ENCODE results near the gene MC1R.

Gene MC1R

GRCh38 chr16:89919535-89920406, 1.1 kb downstream of the MC1R start:
- no peaks in the 10 kb centered on the region for H3K36me3 ChIP-seq (ENCODE audit: insufficient read depth, low read length)
- no peak overlapping the region for H3K9ac ChIP-seq (ENCODE audit: low read depth, low read length)
- no peak overlapping the region for H3K4me3 ChIP-seq (ENCODE audit: low read length)
- H3K27me3 ChIP-seq (ENCODE audit: control insufficient read depth, insufficient read depth, low read length): no peaks in the 10 kb centered on the region
- H3K4me1 ChIP-seq (ENCODE audit: control insufficient read depth, insufficient read depth, low read length): peaks cover 51% of the 10 kb centered on the region
- H3K4me2 ChIP-seq (ENCODE audit: low read length): peak overlapping the region; percentile 99
- no peaks in the 10 kb centered on the region for H3K9me3 ChIP-seq (replicated peaks; ENCODE audit: low read length)

GRCh38 chr16:89920723-89921122, 2.1 kb downstream of the MC1R start:
- peak overlapping the region; percentile 99 for H3K4me2 ChIP-seq (ENCODE audit: low read length)
- no peak overlapping the region for H3K9ac ChIP-seq (ENCODE audit: low read depth, low read length)
- no peaks in the 10 kb centered on the region for H3K36me3 ChIP-seq (ENCODE audit: insufficient read depth, low read length)
- no peaks in the 10 kb centered on the region for H3K27me3 ChIP-seq (ENCODE audit: control insufficient read depth, insufficient read depth, low read length)
- H3K9me3 ChIP-seq (replicated peaks; ENCODE audit: low read length): no peaks in the 10 kb centered on the region
- peaks cover 55% of the 10 kb centered on the region for H3K4me1 ChIP-seq (ENCODE audit: control insufficient read depth, insufficient read depth, low read length)
- H3K4me3 ChIP-seq (ENCODE audit: low read length): peak overlapping the region; percentile 60

- H3K9me3 ChIP-seq (replicated peaks; ENCODE audit: low read length): no peaks in the 10 kb centered on the region
- no peaks in the 10 kb centered on the region for H3K36me3 ChIP-seq (ENCODE audit: insufficient read depth, low read length)
- H3K4me3 ChIP-seq (ENCODE audit: low read length): peak overlapping the region; percentile 60
- peak overlapping the region; percentile 46 for H3K9ac ChIP-seq (ENCODE audit: low read depth, low read length)
- H3K4me2 ChIP-seq (ENCODE audit: low read length): peak overlapping the region; percentile 99
- peaks cover 55% of the 10 kb centered on the region for H3K4me1 ChIP-seq (ENCODE audit: control insufficient read depth, insufficient read depth, low read length)
- no peaks in the 10 kb centered on the region for H3K27me3 ChIP-seq (ENCODE audit: control insufficient read depth, insufficient read depth, low read length)
Measured at GRCh38 chr16:89921131-89921701, 2.6 kb downstream of the MC1R start.

DNA sequence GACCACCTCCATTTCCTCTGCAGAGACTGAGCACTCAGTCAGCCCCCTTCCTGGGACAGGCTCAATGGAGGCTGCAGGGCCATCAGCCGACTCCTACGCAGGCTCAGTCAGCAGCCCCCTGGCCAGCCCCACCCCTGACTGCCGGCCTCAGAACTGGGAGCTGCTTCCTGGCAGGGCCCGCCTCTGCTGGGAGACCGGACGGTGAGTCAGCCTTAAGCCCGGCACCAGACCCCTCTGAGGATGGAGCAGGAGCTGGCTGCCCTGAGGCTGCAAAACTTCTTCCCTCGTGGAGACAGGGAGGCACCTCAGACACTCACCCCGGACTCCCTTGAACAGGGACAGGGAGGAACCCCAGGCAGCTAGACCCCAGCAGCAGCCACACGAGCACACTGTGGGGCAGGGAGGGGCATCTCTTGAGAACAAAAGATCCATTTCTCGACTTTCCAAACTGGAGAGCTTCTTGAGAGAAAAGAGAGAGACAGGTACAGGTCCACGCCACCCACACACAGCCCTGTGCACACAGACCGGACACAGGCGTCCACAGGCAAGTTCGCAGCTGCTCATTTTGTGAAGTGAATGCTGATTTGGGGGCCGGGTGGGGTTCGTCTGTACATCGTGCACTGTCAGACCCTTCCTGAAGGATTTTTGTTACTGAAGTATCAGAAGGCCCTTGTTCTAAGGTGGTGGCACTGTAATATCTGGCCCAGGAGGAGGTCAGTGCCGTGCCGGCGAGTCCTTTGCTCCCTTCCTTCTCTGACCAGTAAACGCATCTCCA, 3.2 kb downstream of the MC1R start:
- Histone ChIP-seq H3K9ac (ENCODE audit: low read depth, low read length) (peak overlapping the region; percentile 97), H3K27me3 (ENCODE audit: control insufficient read depth, insufficient read depth, low read length) (no peaks in the 10 kb centered on the region), H3K9me3 (replicated peaks; ENCODE audit: low read length) (no peaks in the 10 kb centered on the region), H3K4me2 (ENCODE audit: low read length) (peak overlapping the region; percentile 99), H3K4me1 (ENCODE audit: control insufficient read depth, insufficient read depth, low read length) (peaks cover 55% of the 10 kb centered on the region), H3K4me3 (ENCODE audit: low read length) (peak overlapping the region; percentile 73), H3K36me3 (ENCODE audit: insufficient read depth, low read length) (no peaks in the 10 kb centered on the region)

- Histone ChIP-seq H3K4me1 (ENCODE audit: control insufficient read depth, insufficient read depth, low read length) (peaks cover 51% of the 10 kb centered on the region), H3K36me3 (ENCODE audit: insufficient read depth, low read length) (no peaks in the 10 kb centered on the region), H3K4me2 (ENCODE audit: low read length) (peak overlapping the region; percentile 99), H3K27me3 (ENCODE audit: control insufficient read depth, insufficient read depth, low read length) (no peaks in the 10 kb centered on the region), H3K4me3 (ENCODE audit: low read length) (peak overlapping the region; percentile 73), H3K9ac (ENCODE audit: low read depth, low read length) (peak overlapping the region; percentile 97), H3K9me3 (replicated peaks; ENCODE audit: low read length) (no peaks in the 10 kb centered on the region)
Measured at GRCh38 chr16:89922477-89922883, 3.8 kb downstream of the MC1R start.

GRCh38 chr16:89922884-89923639, 4.4 kb downstream of the MC1R start, which contains the start of gene TUBB3:
TUBB3 (plus strand) TSS chr16:89923342; CDS start chr16:89923402, 60 bp downstream.
- H3K4me2 ChIP-seq (ENCODE audit: low read length): peak within 1 kb of the TSS; percentile 99
- H3K9ac ChIP-seq (ENCODE audit: low read depth, low read length): peak within 1 kb of the TSS; percentile 97
- no peaks in the 10 kb centered on the region for H3K9me3 ChIP-seq (replicated peaks; ENCODE audit: low read length)
- no peaks in the 10 kb centered on the region for H3K27me3 ChIP-seq (ENCODE audit: control insufficient read depth, insufficient read depth, low read length)
- peaks cover 45% of the 10 kb centered on the region for H3K4me1 ChIP-seq (ENCODE audit: control insufficient read depth, insufficient read depth, low read length)
- no peaks in the 10 kb centered on the region for H3K36me3 ChIP-seq (ENCODE audit: insufficient read depth, low read length)
- H3K4me3 ChIP-seq (ENCODE audit: low read length): peak within 1 kb of the TSS; percentile 73

DNA sequence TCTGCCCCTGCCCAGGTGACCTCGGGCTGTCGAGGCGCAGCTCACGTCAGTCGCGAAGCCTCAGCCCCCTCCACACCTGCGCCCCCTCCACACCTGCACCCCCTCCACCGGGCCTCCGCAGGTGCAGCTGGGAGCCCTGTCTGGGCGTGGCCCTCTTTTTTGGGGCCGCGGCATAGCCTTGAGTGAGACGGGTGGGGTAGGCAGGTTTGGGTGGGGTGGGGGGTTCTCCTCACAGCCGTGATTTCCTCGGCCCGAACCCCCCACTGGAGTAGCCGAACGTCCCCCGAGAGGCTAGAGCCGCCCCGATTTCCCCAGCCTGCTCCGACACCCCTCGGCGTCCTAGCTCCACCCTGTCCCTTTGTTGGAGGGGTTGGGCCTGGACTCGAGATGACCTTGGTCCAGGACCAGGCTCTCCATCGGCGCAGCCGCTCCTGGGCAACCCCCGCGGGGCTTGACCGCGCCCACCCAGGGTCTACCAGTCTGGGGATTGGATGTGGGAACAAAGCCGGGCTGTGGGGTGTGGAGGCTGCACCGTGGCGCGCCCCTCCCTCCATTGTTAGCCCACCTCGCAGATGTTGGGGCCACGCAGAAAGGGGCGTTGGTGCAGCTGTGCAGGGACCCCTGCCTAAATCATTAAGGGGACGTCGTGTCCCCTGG, 5.1 kb downstream of the MC1R start:
- no peaks in the 10 kb centered on the region for H3K9me3 ChIP-seq (replicated peaks; ENCODE audit: low read length)
- no peaks in the 10 kb centered on the region for H3K27me3 ChIP-seq (ENCODE audit: control insufficient read depth, insufficient read depth, low read length)
- peaks cover 38% of the 10 kb centered on the region for H3K4me1 ChIP-seq (ENCODE audit: control insufficient read depth, insufficient read depth, low read length)
- H3K4me3 ChIP-seq (ENCODE audit: low read length): peak overlapping the region; percentile 73
- peak overlapping the region; percentile 97 for H3K9ac ChIP-seq (ENCODE audit: low read depth, low read length)
- no peaks in the 10 kb centered on the region for H3K36me3 ChIP-seq (ENCODE audit: insufficient read depth, low read length)
- H3K4me2 ChIP-seq (ENCODE audit: low read length): peak overlapping the region; percentile 99

- Histone ChIP-seq H3K9ac (ENCODE audit: low read depth, low read length) (peak overlapping the region; percentile 97), H3K9me3 (replicated peaks; ENCODE audit: low read length) (no peaks in the 10 kb centered on the region), H3K4me3 (ENCODE audit: low read length) (peak overlapping the region; percentile 73), H3K4me1 (ENCODE audit: control insufficient read depth, insufficient read depth, low read length) (peaks cover 32% of the 10 kb centered on the region), H3K36me3 (ENCODE audit: insufficient read depth, low read length) (peaks cover 1% of the 10 kb centered on the region), H3K4me2 (ENCODE audit: low read length) (peak overlapping the region; percentile 99), H3K27me3 (ENCODE audit: control insufficient read depth, insufficient read depth, low read length) (no peaks in the 10 kb centered on the region)
Measured at GRCh38 chr16:89924297-89924924, 5.7 kb downstream of the MC1R start.

- Histone ChIP-seq H3K9ac (ENCODE audit: low read depth, low read length) (peak overlapping the region; percentile 61), H3K27me3 (ENCODE audit: control insufficient read depth, insufficient read depth, low read length) (no peaks in the 10 kb centered on the region), H3K4me2 (ENCODE audit: low read length) (peak overlapping the region; percentile 99), H3K4me3 (ENCODE audit: low read length) (peak overlapping the region; percentile 73), H3K4me1 (ENCODE audit: control insufficient read depth, insufficient read depth, low read length) (peaks cover 27% of the 10 kb centered on the region), H3K9me3 (replicated peaks; ENCODE audit: low read length) (no peaks in the 10 kb centered on the region), H3K36me3 (ENCODE audit: insufficient read depth, low read length) (peaks cover 6% of the 10 kb centered on the region)
Measured at GRCh38 chr16:89924925-89925307, 6.3 kb downstream of the MC1R start.

DNA sequence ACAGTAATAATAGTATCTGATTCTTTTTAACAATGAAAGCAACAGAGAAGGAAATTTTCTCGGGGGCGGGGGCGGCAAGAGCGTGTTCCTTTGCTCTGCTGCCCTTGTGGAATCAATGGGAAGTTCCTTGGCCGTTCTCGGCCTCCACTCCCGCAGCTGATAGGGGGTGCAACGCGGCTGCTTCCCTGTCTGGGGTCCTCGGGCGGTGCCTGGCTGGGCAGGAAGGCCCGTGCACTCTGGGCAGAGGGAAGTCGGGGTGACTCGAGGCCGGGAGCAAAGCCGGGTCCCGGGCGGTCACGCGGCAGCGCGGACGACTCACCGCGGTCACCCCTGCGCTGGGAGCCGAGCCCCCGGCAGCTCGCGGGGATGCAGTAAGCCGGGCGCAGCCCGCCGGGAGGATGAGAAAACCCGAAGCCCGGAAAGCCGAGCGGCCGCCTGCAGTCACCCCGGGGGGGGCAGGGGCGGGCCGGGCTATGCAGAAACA, 7.0 kb downstream of the MC1R start:
- Histone ChIP-seq H3K4me2 (ENCODE audit: low read length) (peak overlapping the region; percentile 99), H3K4me1 (ENCODE audit: control insufficient read depth, insufficient read depth, low read length) (peaks cover 20% of the 10 kb centered on the region), H3K9me3 (replicated peaks; ENCODE audit: low read length) (no peaks in the 10 kb centered on the region), H3K4me3 (ENCODE audit: low read length) (peak overlapping the region; percentile 73), H3K36me3 (ENCODE audit: insufficient read depth, low read length) (peaks cover 6% of the 10 kb centered on the region), H3K27me3 (ENCODE audit: control insufficient read depth, insufficient read depth, low read length) (no peaks in the 10 kb centered on the region), H3K9ac (ENCODE audit: low read depth, low read length) (peak overlapping the region; percentile 61)
